RCC 7860 (cell line): ENCODE data around the gene CCDC137.

Source experiments
- DNase-seq: peaks from one replicate; pipeline ENCODE4 v3.0.0-alpha.2; 2015; ENCODE audit warnings: low spot score
- FAIRE-seq: peaks from 2 replicates; lab custom pipeline; 2012; peaks lifted over from hg19 to GRCh38; lab: Jason Lieb, UNC

Gene CCDC137

GRCh38 chr17:81713556-81714411, 47.2 kb downstream of the CCDC137 start:
- DNase-seq (peak; percentile 55), FAIRE-seq (no peak)

GRCh38 chr17:81714412-81715106, 48.0 kb downstream of the CCDC137 start:
- FAIRE-seq (no peak), DNase-seq (no peak)

GRCh38 chr17:81715107-81715871, 48.8 kb downstream of the CCDC137 start:
- DNase-seq = no peak
- no peak for FAIRE-seq

GRCh38 chr17:81715872-81716673, 49.5 kb downstream of the CCDC137 start:
- no peak for FAIRE-seq
- no peak for DNase-seq

- FAIRE-seq = no peak
- DNase-seq = no peak
Observed at GRCh38 chr17:81716674-81716996, 50.1 kb downstream of the CCDC137 start.

- FAIRE-seq (no peak), DNase-seq (no peak)
Observed at GRCh38 chr17:81717049-81717765, 50.7 kb downstream of the CCDC137 start.

GRCh38 chr17:81717766-81718089, 51.2 kb downstream of the CCDC137 start:
- DNase-seq (no peak), FAIRE-seq (no peak)

GRCh38 chr17:81719410-81720266, 53.1 kb downstream of the CCDC137 start:
- no peak for FAIRE-seq

GRCh38 chr17:81720267-81721071, 53.9 kb downstream of the CCDC137 start:
- FAIRE-seq = no peak
- DNase-seq = no peak

More at GRCh38 chr17:81719410-81720266, 53.1 kb downstream of the CCDC137 start:
- DNase-seq = no peak

- peak; percentile 93 for DNase-seq
- peak; percentile 93 for FAIRE-seq
Observed at GRCh38 chr17:81722184-81723120, 55.9 kb downstream of the CCDC137 start.
